AG04449 (cell line): ENCODE measurements around the gene PUM1.

Experiments
- CTCF ChIA-PET: fragments of 350-600 bp; formaldehyde crosslinking; extraction: SDS; loops from one replicate; lab custom pipeline; 2021; ENCODE audit warnings: antibody characterized with exemption; lab: Yijun Ruan, JAX
- POLR2A ChIA-PET: fragments of 400-600, 350-600 bp; formaldehyde crosslinking; extraction: SDS; loops from one replicate; lab custom pipeline; 2020; ENCODE audit warnings: antibody characterized with exemption, inconsistent platforms; lab: Yijun Ruan, JAX
- DNase-seq: peaks from one replicate; pipeline ENCODE4 v3.0.0-alpha.2; 2010; ENCODE audit warnings: low read depth, low spot score
- H3K4me3 ChIP-seq: 2 replicates; pipeline ENCODE4 v1.5.1; 2011; ENCODE audit warnings: low read depth, mild to moderate bottlenecking, control low read depth, low read length
- CTCF ChIP-seq: IDR thresholded peaks from one replicate; pipeline ENCODE4 v1.5.1; 2011; ENCODE audit warnings: mild to moderate bottlenecking, moderate library complexity, low read length, control low read depth, inconsistent platforms; ENCODE audit not compliant: insufficient read depth; ENCODE audit errors: missing control alignments

Gene PUM1

DNA sequence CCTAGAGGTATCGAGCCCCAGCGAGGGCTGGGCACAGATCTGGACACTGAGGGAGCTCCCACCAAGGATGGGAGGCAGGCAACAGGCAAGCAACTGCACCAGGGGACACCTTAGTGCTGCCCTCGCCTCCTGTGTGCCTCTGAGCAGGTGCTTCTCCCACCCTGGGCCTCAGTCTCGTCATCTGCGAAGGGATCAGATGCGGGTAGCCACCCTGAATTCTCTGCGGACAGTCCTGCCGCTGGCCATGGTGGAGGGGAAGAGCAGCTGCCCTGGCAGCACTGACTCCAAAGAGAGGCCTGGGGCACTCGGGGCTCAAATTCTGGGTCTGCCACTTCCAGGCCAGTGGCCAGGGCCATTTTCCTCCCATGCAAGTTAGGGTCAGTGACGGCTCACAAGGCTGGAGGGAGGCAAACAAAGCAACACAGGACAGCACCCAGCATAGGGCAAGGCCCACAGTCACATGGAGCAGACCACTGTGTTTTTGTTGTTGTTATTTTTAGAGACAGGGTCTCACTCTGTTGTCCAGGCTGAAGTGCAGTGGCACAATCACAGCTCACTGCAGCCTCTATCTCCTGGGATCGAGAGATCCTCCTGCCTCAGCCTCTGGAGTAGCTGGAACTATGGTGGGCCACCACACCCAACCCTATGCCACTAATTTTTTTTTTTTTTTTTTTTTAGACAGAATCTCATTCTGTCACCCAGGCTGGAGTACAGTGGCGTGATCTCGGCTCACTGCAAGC is 149.9 kb downstream of the PUM1 start:
- CTCF ChIA-PET = interaction anchor here (0.7 to 8.6 kb wide), 7 partner anchors 7 to 195 kb away, joined by 3 to 1030 read pairs (median 99); no protein-coding TSS in a partner anchor
- no peak for TF ChIP-seq CTCF
- POLR2A ChIA-PET = no interaction called here
- no peak for DNase-seq
- H3K4me3 ChIP-seq = no peak overlapping the region

DNA sequence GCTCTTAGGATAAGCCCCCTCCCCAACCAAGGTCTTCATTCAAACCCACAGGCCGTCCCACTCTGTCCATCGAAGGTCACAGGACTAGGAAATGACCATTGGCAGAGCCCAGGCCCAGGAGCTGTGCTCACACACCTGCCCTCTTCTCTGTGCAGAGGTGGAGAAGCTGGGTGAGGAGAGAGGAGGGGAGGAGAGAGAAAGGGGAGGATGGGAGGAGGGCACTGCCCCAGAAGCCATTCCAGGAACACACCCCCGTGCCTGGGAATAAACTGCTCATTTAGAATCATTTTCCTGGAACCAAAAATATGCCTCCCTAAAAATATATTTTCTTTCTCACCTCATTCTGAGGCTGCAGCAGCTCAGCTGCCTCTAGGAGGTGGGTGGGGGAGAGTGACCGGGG is 150.6 kb downstream of the PUM1 start:
- DNase-seq = no peak
- POLR2A ChIA-PET = no interaction called here
- no peak for TF ChIP-seq CTCF
- CTCF ChIA-PET = interaction anchor here (0.7 to 8.6 kb wide), 8 partner anchors 8 to 194 kb away, joined by 3 to 1030 read pairs (median 76); no protein-coding TSS in a partner anchor
- no peak overlapping the region for H3K4me3 ChIP-seq

- TF ChIP-seq CTCF = no peak
- no peak for DNase-seq
- POLR2A ChIA-PET = no interaction called here
- CTCF ChIA-PET = interaction anchor here (0.6 to 8.6 kb wide), 9 partner anchors 8 to 194 kb away, joined by 3 to 1030 read pairs (median 52); no protein-coding TSS in a partner anchor
- no peak overlapping the region for H3K4me3 ChIP-seq
Observed at GRCh38 chr1:30914587-30914922, 151.0 kb downstream of the PUM1 start.

DNA sequence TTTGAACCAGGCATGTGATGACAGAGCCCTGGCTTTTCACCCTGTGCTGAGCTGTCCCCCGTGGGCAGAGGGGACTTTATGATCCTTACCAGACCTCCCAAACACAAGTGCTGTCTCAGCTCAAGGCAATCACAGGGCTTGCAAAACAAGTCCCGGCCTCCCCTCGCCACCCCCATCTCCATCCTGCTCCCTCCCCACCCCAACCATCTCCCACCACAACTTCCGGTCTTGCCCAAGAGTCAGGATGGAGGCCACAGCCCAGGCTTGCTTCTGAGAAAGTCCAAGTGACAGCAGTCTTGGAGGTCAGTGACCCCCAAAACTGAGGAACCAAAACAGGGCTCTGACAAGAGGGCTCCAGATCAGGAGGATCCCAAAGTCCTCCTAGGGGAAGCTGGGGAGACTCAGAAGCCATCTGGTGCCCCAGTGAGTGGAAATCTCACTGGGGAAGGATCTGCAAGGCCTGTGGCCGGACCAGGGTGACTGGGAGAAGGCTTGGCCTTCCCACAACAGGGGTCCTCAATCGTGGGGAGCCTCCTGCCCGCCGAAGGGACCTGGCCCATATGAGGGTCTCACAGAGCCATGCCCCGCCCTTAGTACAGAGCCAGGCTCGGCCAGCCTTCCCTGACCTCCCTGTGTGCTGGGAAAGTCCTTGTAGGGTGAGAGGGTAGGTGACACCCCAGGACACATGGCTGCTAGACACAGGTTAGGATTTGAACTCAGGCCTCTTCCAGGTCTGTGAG is 152.4 kb downstream of the PUM1 start:
- CTCF ChIA-PET = interaction anchor here (0.7 to 8.6 kb wide), 12 partner anchors 8 to 249 kb away, joined by 3 to 1030 read pairs (median 4); no protein-coding TSS in a partner anchor
- no peak for TF ChIP-seq CTCF
- no peak overlapping the region for H3K4me3 ChIP-seq
- POLR2A ChIA-PET = no interaction called here
- DNase-seq = no peak

GRCh38 chr1:30912224-30912623 is 153.3 kb downstream of the PUM1 start:
- ChIA-PET CTCF (interaction anchor here (0.6 to 8.6 kb wide), 17 partner anchors 11 to 250 kb away, joined by 3 to 1030 read pairs (median 7); no protein-coding TSS in a partner anchor), POLR2A (no interaction called here)
- no peak overlapping the region for H3K4me3 ChIP-seq
- DNase-seq = no peak
- no peak for TF ChIP-seq CTCF
